HepG2 (cell line): ENCODE measurements around the gene ZNF658. TPM values are rescaled to one million over a fixed set of nuclear protein-coding genes. Genes with fewer than 3 reads are reported as not detected.
"Not testable (repeated sequence)": the region's sequence is repeated elsewhere in the genome, so short reads cannot be mapped to it uniquely, and the experiment has no call there.

Experiments used
- ATAC-seq: fragments of 200-7000 bp; cut with Tn5 transposase; 3 replicates; pipeline ENCODE4 v1.9.1; 2020; ENCODE audit warnings: mild to moderate bottlenecking, moderate library complexity
- BruUV-seq: library from RNA; stranded (reverse); fragments of 400-500 nt; replicated peaks from 2 replicates; lab custom pipeline; 2021; lab: Mats Ljungman, UMichigan
- CTCF ChIA-PET: fragments of 300-600 bp; formaldehyde crosslinking; extraction: SDS; loops from one replicate; lab custom pipeline; 2021; ENCODE audit warnings: low total read pairs, inconsistent platforms, low intra/inter-chr PET ratio; lab: Yijun Ruan, JAX
- POLR2A ChIA-PET: fragments of 350-600 bp; sonication (Branson Sonifier 250); formaldehyde crosslinking; loops from one replicate; lab custom pipeline; 2020; ENCODE audit warnings: antibody characterized with exemption, inconsistent platforms; lab: Yijun Ruan, JAX
- DNase-seq: peaks from one replicate; pipeline ENCODE4 v3.0.0-alpha.2; 2015; ENCODE audit warnings: low spot score
- FAIRE-seq: peaks from 3 replicates; lab custom pipeline; 2011; peaks lifted over from hg19 to GRCh38; lab: Jason Lieb, UNC
- H2AFZ ChIP-seq: one replicate; pipeline ENCODE4 v1.6.1; 2011; ENCODE audit warnings: low read length, inconsistent platforms
- H3K27ac ChIP-seq: fragments of 300-600 bp; 3 replicates; pipeline ENCODE4 v1.8.0; 2011; ENCODE audit warnings: mixed run types, mild to moderate bottlenecking, mixed read lengths, low read length, inconsistent platforms; ENCODE audit not compliant: insufficient read depth; ENCODE audit errors: extremely low read length
- H3K27me3 ChIP-seq, 2 experiments: fragments of 200-600 bp in 1 of 2; 2 replicates in 1 of 2; 3 replicates in 1 of 2; pipeline versions ENCODE4 v1.6.0 to v1.8.0; 2011; ENCODE audit warnings: low read length in 2 of 2, mild to moderate bottlenecking in 2 of 2, moderate library complexity in 2 of 2, inconsistent platforms in 1 of 2; ENCODE audit not compliant: insufficient read depth in 2 of 2, control insufficient read depth in 1 of 2
- H3K36me3 ChIP-seq, 2 experiments: fragments of 200-600 bp in 1 of 2; replicated peaks in 1 of 2; 2 replicates in 1 of 2; 3 replicates in 1 of 2; pipeline versions ENCODE4 v1.5.1 to v1.8.0; 2011; ENCODE audit warnings: low read length in 2 of 2, inconsistent platforms in 1 of 2; ENCODE audit not compliant: insufficient read depth in 2 of 2, control insufficient read depth in 1 of 2
- H3K4me1 ChIP-seq: 2 replicates; pipeline ENCODE4 v1.5.1; 2012; ENCODE audit warnings: low read length, inconsistent platforms; ENCODE audit not compliant: insufficient read depth
- H3K4me2 ChIP-seq: 2 replicates; pipeline ENCODE4 v1.6.0; 2011; ENCODE audit warnings: low read depth, low read length, inconsistent platforms
- H3K4me3 ChIP-seq, 3 experiments: fragments of 200-600 bp in 1 of 3; sonication (generic), shearing (Covaris generic) in 1 of 3; replicated peaks in 1 of 3; 2 replicates each; pipeline ENCODE4 v1.5.1; 2011 to 2016; ENCODE audit warnings: low read length in 3 of 3, inconsistent platforms in 2 of 3, low read depth in 2 of 3, mild to moderate bottlenecking in 2 of 3, control low read depth in 1 of 3, mixed read lengths in 1 of 3; ENCODE audit not compliant: insufficient read depth in 1 of 3
- H3K79me2 ChIP-seq: one replicate; pipeline ENCODE4 v1.6.1; 2011; ENCODE audit warnings: low read length, inconsistent platforms; ENCODE audit not compliant: insufficient read depth
- H3K9ac ChIP-seq: 2 replicates; pipeline ENCODE4 v1.6.0; 2011; ENCODE audit warnings: mild to moderate bottlenecking, low read depth, low read length, inconsistent platforms; ENCODE audit not compliant: insufficient read depth
- H3K9me3 ChIP-seq: 2 replicates; pipeline ENCODE4 v1.5.1; 2012; ENCODE audit warnings: mild to moderate bottlenecking, low read length
- H4K20me1 ChIP-seq: 2 replicates; pipeline ENCODE4 v1.6.0; 2011; ENCODE audit warnings: inconsistent platforms, mild to moderate bottlenecking, low read length, moderate library complexity; ENCODE audit not compliant: insufficient read depth
- WGBS: methylation state at CpG from one replicate; pipeline ENCODE4 v1.1.6; 2017; ENCODE audit warnings: low lambda C conversion rate; 5-methylcytosine and 5-hydroxymethylcytosine counted together
- in situ Hi-C: cut with HindIII; loops from 2 replicates; pipeline ENCODE4 v1.10.0; 2017; ENCODE audit warnings: low pct_unique_long_range_greater_than_20kb; ENCODE audit not compliant: extremely low pct_ligation_motif_present
- intact Hi-C: fragments of 100-400 bp; cut with micrococcal nuclease; formaldehyde crosslinking; loops from one replicate; pipeline ENCODE4 v1.10.0; 2022; ENCODE audit not compliant: unreplicated experiment
- polyA plus RNA-seq, 8 experiments: library from polyadenylated mRNA; depleted of rRNA in 3 of 8; stranded (reverse) in 7 of 8; unstranded in 1 of 8; fragments of >200 nt; fragmentation: Illumina TruSeq in 4 of 8; extraction: Trizol in 4 of 8; gene quantifications; 2 replicates each; pipeline versions ENCODE4 v1.2.1 to v1.2.3, GENCODE V29; 2011 to 2016; ENCODE audit warnings: low read depth in 4 of 8, missing spikeins in 1 of 8, mixed read lengths in 1 of 8; ENCODE audit not compliant: insufficient read depth in 1 of 8
- small RNA-seq, 3 experiments: library from RNA; depleted of rRNA; stranded (forward); fragments of <200 nt; gene quantifications; one replicate each; pipeline ENCODE3, GENCODE V24; 2012; ENCODE audit warnings: low read depth in 2 of 3, low replicate concordance in 1 of 3; ENCODE audit not compliant: insufficient read length in 3 of 3, insufficient read depth in 2 of 3
- total RNA-seq, 5 experiments: library from RNA; depleted of rRNA; stranded (reverse); fragments of >200 nt; fragmentation: Illumina TruSeq; extraction: Trizol; gene quantifications; 2 replicates each; pipeline ENCODE4 v1.2.3, GENCODE V29; 2016; ENCODE audit warnings: low read depth in 1 of 5

ZNF658 gene
- total and polyA plus RNA-seq, 2 of the 13 experiments (the other 11 are each of a cell fraction or from before 2014, with no cell fraction given), result 0.73 to 3.5 TPM

GRCh38 chr9:66942400-66943155 lies 42.1 kb downstream of the ZNF658 start:
- BruUV-seq, H3K27me3 ChIP-seq, H3K9me3 ChIP-seq, DNase-seq, H3K36me3 ChIP-seq, in situ Hi-C loops, H3K27ac ChIP-seq, FAIRE-seq, H3K4me3 ChIP-seq, POLR2A ChIA-PET, CTCF ChIA-PET, H3K4me2 ChIP-seq, intact Hi-C loops, H2AFZ ChIP-seq, H4K20me1 ChIP-seq, H3K9ac ChIP-seq, H3K79me2 ChIP-seq, H3K4me1 ChIP-seq, ATAC-seq: not testable (repeated sequence)
- 2% methylated on average over 5 of the region's 5 CpGs for WGBS

- H3K27ac ChIP-seq, in situ Hi-C loops, ATAC-seq, DNase-seq, intact Hi-C loops, POLR2A ChIA-PET, H3K4me2 ChIP-seq, BruUV-seq, H3K36me3 ChIP-seq, H3K27me3 ChIP-seq, FAIRE-seq, CTCF ChIA-PET, H3K4me1 ChIP-seq, H3K4me3 ChIP-seq, H3K9me3 ChIP-seq, H3K9ac ChIP-seq, H4K20me1 ChIP-seq, H2AFZ ChIP-seq, H3K79me2 ChIP-seq: not testable (repeated sequence)
- 85% methylated on average over 9 of the region's 11 CpGs for WGBS
Measured at GRCh38 chr9:66952576-66952975, 52.1 kb downstream of the ZNF658 start.

Small RNA genes lying within 50 kb of the gene (small RNA-seq; reads per million reads assigned to genes)
- 0 reads per million in 3 experiments for gene AL353770.2

Other genes starting within 250 kb of the ZNF658 start
- not detected in 2 replicates for gene SPATA31A3, start 91.8 kb downstream of the ZNF658 start, total RNA-seq (2016; rRNA removed; fragmentation: Illumina TruSeq; extraction: Trizol)
- not detected in 2 replicates for gene SPATA31A3, start 91.8 kb downstream of the ZNF658 start, polyA plus RNA-seq (2011; rRNA removed)